ENCODE data around the gene DYNLT4.
A peak's percentile ranks its signal among the peaks of the same experiment; 100 is the strongest.
"Not testable (repeated sequence)": the region's sequence is repeated elsewhere in the genome, so short reads cannot be mapped to it uniquely, and the experiment has no call there.

The DYNLT4 gene, protein sequence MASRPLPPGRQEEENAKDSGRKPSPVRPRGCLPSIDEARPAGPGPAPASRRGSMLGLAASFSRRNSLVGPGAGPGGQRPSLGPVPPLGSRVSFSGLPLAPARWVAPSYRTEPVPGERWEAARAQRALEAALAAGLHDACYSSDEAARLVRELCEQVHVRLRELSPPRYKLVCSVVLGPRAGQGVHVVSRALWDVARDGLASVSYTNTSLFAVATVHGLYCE

DNA sequence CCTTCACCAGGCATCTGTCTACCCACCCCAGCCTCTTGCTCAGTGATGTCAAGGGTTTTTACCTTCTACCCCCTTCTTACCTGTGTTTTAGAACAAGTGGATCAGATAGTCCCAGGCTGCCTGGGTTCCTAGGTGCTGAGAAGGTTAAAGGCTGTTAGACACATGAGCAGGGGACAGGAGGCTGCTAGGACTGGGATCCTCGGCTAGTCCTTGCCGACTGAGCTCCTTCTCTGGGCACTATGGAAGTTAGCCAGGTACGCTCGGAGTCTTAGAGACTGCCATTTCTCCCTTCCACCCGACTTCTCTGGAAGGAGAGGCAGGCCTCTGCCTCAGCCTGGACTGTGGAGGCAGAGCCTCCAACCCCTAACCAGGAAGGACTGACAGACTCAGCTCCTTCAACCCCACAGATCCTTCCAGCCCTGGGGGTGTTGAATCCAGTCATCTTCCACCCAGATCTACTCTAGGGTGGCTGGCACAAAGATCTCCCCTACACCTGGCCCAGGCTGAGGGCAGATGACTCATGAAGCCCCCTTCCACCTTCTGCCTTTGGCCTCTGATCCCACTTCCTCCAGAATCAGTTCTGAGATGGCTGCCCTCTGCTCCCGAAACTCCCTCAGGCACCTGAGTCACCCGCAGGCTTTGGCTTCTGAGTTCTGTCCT lies at the start of gene DYNLT4:
Gene DYNLT4 (minus strand): TSS at position 648 of the 660 bp plus-strand sequence. CDS start 683 bp downstream, outside the sequence.
- no peak for DNase-seq (ENCODE audit: low spot score)

DNA sequence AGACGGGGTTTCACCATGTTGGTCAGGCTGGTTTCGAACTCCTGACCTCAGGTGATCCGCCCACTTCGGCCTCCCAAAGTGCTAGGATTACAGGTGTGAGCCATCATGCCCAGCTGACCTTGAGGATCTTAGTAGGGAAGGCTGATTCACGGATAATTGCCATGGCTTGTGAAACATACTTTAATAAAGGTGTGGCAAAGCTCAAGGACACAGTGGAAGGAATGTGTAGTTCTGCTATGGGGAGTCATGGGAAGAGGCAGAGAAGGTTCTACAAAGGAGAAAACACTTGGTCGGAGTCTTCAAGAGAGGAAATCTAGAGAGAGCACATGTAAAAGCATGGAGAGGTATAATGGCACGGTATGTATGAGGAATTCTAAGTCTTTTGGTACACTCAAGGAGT lies 48.6 kb upstream of the DYNLT4 start:
- DNase-seq (ENCODE audit: low spot score): no peak

DNA sequence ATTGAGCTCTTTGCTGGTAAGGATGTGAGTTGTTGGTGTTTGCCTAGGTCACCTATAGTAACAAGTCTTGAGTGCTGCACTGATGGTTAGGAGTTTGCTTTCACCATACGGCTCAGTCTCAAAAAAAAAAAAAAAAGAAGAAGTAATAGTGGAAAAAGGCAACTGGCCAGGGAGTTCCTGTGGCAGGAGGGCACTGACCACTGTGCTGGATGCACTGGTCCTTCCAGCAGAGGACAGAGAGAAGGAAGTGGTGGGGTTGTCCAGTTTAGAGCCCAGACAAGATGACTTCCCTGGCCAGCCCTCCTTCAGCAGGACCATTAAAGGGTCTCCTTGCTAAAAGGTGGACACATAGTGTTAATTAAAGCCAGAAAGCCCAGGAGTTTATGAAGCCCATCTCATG lies 47.8 kb upstream of the DYNLT4 start:
- no peak for DNase-seq (ENCODE audit: low spot score)

DNA sequence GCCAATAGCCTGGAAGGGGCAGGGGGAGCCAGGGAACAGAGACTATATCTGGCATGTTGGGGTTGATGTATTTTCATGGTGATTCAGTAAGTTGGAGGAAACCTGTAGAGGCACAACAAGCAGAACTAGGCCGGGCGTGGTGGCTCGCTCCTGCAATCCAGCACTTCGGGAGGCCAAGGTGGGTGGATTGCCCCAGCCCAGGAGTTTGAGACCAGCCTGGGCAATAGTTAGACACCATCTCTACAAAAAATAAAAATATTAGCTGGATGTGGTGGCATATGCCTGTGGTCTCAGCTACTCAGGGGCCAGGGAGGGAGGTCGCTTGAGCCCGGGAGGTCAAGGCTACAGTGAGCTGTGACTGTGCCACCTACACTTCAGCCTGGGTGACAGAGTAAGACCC lies 46.0 kb upstream of the DYNLT4 start:
- DNase-seq (ENCODE audit: low spot score): no peak

DNA sequence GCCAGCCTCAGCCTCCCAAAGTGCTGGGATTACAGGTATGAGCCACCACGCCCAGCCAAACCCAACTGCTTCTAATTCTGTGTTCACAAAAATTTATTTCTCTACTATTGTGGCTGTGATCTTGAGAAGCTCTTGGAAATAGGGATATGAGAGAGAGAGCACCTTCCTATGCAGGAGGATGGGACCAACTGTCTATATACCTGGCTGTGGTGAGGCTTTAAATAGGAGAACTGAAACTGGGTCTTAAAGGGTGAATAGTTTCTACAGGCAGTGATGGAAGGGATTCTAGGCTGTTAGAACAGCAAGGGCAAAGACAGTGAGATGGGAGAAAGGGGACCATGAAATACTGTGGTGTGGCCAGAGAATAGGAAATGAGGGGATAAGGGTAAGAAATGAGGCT lies 44.2 kb upstream of the DYNLT4 start:
- DNase-seq (ENCODE audit: low spot score): no peak

DNA sequence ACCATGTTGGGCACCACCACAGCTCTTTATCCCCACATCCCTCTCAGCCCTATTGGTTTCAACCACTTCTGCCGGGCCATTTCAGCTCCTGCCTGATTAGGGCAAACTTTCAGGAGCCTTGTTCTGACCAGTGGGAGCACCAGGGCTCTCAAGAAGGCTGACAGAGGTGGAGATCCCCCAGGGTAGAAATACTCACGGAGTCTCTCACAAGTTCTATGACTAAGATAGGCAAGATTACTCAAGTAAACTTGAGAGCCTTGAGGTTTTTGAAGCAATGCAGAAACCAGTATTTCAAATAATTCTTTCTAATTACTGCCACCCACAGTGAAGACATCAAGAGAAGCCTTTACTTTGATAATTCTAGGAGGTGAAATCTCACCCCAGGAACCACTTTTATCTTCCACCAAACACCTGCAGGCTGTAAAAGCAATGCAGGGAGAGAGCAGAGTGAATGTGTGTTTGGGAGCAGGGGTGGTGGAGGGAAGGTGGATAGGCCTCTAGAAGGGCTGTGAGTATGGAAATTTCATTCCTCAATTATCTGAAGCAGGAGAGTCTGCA lies 42.5 kb upstream of the DYNLT4 start:
- DNase-seq (ENCODE audit: low spot score): no peak

DNA sequence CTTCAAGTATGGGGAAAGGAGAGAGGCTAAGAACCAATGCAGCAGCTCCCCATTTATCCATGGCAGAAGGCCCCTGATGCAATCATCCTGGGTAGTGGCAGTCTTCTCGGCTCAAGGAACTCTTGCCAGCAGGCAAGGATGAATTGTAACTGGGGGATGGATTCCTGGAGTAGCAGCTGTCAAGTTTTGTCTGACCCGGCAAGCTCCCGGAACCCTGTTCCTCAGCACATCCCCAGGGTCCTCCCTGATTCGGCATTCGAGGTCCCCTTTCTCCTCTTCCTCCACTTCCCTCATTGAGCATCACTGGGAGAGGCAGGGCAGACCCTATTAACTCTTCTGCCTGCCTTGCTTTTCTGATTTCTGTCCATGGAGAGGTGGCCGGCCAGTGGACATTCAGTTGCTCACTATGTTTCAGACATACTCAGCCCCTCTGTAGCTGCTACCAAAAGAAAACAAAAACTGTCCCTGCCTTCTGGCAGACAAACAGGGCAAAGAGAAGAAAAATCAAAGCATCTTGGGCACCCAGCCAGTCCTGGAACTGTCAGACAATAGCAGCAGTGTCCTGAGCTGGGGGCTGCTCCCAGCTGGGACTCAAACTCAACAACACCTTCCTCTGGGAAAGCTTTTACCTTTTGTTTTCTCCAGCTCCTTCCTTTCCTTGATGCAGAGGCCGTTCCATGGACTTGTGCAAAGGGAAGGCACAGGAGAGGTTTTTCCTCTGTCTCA lies 41.5 kb upstream of the DYNLT4 start:
- DNase-seq (ENCODE audit: low spot score): peak; percentile 70

DNA sequence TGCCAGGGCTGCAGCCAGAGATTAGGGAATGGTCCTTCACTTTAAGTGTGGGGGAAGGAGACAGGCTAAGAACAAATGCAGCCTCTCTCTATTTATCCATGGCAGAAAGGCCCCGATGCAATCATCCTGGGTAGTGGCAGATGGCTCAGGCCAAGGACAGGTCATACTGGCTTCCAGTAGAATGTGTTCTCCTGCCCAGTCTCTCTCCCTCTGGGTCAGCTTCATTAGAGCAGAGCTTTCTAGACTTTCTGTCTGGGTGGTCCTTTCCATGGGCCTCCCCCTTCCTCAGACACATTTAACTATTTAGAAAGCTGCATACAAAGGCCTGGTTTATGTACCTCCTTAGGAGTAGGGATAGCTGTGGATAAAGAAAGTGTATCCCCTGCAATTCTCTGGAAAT lies 40.7 kb upstream of the DYNLT4 start:
- DNase-seq (ENCODE audit: low spot score): no peak

DNA sequence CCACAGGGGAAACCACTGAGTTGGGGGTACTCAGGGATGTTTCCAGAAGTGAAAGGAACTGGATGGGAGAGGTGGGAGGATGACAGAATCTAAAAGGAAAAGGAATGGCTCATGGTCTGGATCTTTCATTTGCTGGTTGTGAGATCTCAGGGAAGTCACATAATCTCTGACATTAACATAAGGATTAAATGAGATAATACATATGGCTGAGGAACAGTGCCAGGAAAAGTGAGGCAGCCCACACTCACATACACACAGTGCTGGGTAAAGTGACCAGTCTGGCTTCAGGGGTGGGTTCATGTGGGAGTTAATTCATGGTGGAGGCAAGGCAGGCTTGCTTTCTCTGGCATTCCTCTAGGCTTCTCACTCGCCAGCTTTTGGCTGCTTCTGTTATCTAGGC lies 39.8 kb upstream of the DYNLT4 start:
- no peak for DNase-seq (ENCODE audit: low spot score)

DNA sequence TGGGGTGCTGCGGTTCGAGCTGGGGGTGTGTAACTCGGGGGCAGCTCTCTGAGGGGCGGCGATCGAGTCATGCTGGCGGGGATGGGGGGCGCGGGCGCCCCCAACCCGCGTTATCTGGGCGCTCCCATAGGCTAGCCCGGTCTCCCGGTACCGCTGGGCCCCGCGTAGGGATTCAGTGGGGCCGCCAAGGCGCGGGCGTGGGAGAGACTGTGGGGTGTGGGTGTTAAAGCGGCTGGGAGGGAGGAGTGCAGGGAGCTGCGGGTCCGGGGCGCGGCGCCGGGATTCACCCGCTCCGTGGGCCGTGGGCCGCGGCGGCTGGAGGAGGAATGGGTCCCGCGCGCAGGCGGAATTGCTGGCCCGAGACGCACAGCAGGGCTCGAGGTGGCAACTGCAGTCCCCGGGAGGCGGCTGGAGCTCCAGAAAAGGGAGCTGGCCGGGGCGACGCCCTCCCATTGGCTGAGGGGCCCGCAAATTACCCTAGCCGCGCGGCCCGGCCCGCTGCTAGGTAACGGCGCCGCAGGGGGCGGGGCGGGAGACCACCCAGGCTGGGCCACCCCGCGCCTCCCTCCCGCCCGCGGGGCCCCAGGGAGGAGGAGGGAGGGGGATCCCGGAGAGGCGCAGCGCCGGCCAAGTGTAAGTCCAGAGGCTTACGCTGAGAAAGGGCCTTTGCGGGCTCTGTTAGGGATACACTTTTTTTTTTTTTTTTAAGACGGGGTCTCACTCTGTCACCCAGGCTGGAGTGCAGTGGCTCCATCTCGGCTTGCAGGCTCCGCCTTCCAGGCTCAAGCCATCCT lies 35.9 kb upstream of the DYNLT4 start, which contains the start of gene PTCH2:
Gene PTCH2 (minus strand): TSS at position 392 of the 794 bp plus-strand sequence. CDS start 321 bp downstream, at position 71.
- DNase-seq (ENCODE audit: low spot score): peak; percentile 59

DNA sequence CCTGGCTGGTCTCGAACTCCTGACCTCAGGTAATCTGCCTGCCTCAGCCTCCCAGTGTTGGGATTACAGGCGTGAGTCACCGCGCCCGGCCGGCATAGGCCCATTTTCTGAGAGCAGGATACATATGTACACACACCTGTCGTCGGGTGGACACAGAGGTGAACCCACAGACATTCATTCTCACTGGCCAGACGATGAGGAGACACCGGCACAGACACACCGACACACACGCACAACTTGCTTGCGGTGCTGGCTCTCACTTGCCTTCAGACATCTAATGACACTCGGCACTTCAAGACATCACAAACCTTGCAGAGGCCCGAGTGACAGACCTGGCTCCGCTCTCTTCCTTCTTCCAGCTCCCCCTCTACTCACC lies 35.3 kb upstream of the DYNLT4 start:
- no peak for DNase-seq (ENCODE audit: low spot score)

DNA sequence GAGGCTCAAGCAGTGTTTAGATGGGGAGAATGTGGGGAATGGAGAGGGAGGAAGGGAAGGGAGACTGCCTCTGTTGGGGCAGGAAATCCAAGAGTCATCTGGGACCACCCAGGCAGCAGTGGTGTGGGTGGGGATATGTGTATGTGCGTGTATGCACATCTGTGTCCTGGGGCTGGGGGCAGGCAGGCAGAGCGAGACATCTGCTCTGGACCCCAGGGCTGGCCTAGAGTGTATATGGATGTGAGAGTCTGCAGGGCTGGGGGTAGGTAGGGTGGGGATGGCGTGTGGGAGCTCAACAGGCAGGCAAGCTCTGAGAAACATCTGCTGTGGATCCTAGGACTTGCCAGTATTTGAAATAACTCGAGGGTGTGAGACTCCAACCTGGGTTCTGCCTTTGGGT lies 32.4 kb upstream of the DYNLT4 start:
- no peak for DNase-seq (ENCODE audit: low spot score)

DNA sequence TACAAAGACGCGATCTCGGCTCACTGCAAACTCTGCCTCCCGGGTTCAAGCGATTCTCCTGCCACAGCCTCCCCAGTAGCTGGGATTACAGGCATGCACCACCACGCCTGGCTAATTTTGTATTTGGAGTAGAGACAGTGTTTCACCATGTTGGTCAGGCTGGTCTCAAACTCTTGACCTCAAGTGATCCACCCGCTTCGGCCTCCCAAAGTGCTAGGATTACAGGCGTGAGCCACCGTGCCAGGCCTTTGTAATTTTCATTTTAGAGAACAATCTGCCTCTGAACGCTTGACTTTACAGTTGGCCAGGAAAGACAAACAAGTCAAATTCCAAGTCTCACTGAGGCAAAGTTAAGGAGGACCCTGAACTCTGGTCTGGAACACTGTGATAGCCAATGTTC lies 31.1 kb upstream of the DYNLT4 start:
- not testable (repeated sequence) for DNase-seq (ENCODE audit: low spot score)

DNA sequence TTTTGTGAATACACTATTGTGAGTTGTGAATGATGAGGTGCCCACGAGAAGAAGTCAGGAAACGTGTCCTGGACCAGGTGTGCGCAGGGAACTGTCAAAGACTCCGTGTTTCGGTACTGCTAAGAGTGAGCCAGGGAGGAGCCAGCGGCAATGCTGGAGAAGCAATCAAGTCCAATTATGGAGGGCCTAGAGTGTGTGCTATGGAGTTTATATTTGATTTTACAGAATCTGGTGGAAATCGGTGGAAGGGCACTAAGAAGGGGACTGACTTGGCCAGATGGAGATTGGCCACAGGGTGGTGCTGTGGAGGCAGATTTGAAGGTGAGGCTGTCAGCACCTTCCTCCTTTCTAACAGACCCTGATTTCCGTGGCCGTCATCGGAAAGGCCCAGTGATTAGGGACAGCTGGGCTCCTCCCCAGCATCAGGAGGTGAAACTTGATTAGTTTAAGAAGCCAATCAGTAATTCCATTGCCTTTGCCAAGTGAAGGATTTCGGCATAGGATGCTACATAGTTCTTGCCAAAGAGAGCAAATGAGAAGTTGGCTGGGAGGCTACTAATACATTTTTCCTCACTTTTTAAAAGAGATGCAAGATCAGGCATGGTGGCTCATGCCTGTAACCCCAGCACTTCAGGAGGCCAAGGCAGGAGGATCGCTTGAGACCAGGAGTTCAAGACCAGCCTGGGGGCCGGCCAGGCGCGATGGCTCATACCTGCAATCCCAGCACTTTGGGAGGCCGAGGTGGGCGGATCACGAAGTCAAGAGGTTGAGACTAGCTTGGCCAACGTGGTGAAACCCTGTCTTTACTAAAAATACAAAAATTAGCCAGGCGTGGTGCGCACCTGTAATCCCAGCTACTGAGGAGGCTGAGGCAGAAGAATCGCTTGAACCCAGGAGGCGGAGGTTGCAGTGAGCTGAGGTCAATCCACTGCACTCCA lies 28.9 kb upstream of the DYNLT4 start:
- peak; percentile 74 for DNase-seq (ENCODE audit: low spot score)

DNA sequence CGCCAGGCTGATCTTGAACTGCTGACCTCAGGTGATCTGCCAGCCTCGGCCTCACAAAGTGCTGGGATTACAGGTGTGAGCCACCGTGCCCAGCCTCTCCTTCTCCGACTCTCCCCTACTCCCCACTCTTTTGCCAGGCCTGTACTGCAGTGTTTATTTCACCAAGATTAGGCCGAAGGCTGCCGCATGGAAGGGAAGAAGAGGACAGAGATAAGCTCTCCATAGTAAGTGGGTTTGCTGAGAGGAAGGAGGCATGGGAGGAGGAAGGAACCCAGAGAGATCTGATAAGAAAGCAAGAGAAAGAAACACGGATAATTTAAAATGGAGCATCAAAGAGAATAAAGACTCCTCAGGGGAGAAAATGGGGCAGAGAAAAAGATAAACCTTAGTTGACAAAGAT lies 27.2 kb upstream of the DYNLT4 start:
- no peak for DNase-seq (ENCODE audit: low spot score)

DNA sequence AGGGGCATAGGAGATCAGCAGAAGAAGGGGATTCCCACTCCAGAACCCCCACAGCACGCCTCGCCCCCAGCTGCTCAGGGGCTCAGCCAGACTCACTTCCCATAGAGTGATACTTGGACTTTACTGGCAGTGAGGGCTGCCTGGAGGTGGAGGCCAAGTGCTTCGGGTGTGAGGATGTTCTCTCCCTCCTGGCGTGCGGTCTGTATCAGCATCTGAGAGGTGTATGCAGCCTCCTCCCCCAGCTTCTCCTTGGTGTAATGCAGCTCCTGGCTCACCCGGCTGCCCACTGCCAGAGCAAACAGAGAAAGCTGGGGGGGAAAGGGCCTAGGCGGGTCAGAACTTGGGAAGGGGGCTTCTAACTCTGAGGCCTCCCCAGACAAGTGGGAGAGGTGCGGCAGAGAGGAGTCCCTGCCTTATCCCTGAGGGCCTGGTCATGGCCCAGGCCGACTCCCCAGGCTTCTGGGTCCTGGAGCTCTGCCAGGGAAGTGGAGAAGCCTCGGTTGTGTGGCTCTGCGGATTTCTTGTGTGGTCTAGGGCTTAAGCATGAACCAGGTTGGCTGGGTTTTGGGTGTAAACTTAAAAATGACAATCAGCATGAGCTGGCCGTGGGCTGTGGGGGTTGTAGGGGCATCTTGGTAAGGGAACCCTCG lies 25.0 kb upstream of the DYNLT4 start:
- no peak for DNase-seq (ENCODE audit: low spot score)

DNA sequence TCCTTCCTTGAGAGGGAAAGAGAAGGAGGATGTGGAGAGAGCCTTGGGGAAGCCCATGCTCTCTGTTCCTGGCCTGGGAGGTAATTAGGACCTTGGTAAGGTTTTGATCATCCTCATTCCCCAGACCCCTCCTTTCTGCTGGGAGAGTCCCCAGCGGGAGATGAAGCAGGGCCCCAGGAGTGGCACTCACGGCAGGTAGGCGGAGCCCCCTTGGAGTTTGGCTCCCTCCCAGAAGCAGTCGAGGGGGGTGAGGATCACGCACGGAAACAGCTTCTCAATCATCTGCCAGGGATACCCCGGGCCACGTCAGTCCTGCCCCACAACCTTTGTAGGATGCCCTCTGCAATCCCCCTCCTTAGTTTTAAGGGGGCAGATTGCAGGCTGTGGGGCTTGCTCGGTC lies 24.4 kb upstream of the DYNLT4 start:
- no peak for DNase-seq (ENCODE audit: low spot score)

DNA sequence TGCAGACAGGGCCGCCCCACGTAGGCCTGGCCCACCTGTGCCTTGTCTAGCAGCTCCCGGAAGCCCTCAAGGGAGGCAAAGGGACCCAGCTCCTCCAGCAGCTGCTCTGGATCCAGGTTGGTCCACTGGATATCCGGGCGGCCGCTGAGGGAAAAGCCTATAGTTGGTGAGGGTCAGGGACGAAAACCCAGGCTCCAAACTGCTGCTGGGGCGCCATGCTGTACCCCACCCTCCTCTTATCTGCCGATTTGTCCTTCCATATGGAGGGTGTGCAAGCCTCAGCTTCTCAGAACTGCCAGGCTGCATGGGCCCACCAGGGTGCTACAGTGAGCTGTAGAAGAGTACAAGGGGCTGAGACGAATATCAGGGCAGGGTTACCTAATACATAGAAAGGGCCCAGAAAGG lies 23.8 kb upstream of the DYNLT4 start:
- DNase-seq (ENCODE audit: low spot score): no peak

DNA sequence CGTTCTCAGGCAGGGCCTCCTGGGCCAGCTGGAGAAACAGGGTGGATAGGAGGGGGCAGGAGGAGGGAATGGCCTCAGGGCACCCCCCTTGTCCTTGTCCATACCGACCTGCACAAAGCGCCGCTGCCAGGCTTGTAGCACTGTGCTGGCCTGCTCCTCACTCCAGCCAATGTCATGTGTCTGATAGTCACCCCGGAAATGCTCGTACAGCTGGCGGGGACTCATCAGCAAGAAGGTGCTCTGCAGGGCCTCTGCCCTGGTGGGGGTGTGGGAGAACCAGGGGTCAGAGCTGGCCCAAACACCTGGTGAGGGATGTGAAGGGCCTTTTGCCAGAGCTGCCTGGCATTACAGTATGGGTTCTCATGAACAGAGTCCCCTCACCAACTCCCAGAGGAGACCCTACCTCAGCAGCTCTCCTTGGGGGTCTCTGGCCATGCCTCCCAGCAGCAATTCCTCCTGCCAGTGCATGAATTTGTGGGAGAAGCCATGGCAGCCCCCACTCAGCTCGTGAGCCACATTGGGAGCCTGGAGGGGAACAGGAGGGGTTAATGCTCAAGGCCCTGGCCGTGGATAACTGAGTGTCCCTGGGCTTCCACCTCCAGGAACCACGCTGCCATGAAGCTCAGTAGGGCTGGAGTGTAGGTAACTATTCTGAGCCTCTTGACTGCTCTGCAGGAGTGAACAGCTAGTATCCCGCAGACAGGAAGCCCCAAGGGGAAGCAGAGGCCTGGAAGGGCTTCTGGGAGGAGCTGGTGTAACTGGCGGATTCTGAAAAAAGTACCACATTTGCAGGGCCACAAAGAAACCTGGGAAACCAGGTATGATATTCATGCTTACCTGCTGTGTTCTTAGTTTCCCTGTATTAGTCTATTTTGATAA lies 22.6 kb upstream of the DYNLT4 start:
- DNase-seq (ENCODE audit: low spot score): no peak

Data from globus pallidus (tissue), 1 donor.